ENCODE measurements around the gene CCDC134.
"Not testable (repeated sequence)": the region's sequence is repeated elsewhere in the genome, so short reads cannot be mapped to it uniquely, and the experiment has no call there.

CCDC134 gene

DNA sequence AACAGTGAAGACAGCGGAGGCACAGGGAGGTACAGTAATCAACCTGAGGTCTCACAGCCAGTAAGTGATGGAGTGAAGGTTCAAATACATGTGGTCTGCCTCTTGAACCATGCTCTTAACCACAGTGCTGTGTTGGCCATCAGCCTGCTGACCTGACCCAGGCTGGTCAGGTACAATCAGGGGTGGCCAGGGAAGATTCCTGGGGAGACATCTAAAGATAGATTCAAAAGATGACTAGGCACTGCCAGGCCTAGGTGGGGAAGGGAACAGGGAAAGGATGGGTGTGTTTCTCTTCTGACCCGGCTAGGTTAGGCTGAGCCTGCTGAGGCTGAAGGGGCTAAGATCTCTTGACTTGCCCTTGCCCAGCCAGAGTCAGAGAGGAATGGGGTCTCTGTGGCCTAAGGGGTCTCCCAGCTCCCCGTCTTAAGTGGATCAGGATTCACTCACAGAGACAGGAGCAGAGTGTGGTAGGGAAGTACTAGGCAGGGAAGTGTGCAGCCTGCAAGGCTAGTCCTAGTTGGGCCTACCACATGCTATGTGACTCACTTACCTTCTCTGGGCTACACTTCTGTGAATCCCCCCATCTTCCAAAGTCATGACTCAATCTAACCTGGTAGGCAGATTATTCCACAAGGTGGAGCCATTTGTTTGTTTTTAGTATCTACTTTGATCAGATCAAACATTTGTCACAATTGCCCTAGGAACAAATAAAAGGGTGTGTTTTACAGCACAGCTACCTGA lies 22.0 kb downstream of the CCDC134 start:
- no peak overlapping the region for H3K4me3 ChIP-seq (ENCODE audit: low read depth, low read length)

DNA sequence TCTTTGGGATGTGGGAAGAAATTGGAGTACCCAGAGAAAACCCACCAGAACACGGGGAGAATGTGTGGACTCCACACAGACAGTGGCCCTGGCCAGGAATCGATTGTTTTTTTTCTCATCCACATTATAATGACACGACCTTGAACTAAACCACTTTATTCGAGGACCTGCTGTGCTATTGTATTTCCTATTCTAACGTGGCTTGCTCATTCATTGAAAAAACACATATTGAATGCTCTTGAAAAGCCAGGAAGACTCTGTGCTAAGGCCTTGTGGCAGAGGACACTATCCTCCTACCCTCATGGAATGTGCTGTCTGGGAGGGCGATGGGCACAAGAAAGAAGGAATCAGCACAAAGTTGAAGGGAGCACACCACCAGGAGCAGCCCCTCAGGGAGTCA lies 23.3 kb downstream of the CCDC134 start:
- no peak overlapping the region for H3K4me3 ChIP-seq (ENCODE audit: low read depth, low read length)

GRCh38 chr22:41825376-41825775 lies 24.9 kb downstream of the CCDC134 start:
- no peak overlapping the region for H3K4me3 ChIP-seq (ENCODE audit: low read depth, low read length)

DNA sequence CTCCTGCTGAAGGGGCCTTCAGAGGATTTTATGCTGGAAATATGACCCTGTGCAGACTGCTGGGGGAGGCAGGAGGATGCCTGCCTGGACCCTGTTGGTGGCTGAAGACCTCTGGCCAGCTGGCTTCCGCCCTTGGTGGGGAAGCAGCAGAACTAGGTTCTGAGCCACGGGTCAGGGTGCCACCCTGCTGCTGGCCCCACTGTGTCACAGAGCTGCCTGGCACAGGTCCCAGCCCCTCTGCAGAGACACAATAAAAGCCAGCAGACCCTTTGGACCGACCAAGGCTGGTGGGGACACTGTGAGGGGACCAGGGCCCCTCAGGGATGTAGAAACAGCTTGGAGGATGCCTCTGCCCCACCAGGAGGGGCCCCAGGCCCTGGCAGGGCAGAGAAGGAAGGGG lies 25.5 kb downstream of the CCDC134 start:
- H3K4me3 ChIP-seq (ENCODE audit: low read depth, low read length): no peak overlapping the region

- no peak overlapping the region for H3K4me3 ChIP-seq (ENCODE audit: low read depth, low read length)
Measured at GRCh38 chr22:41826430-41827383, 26.2 kb downstream of the CCDC134 start.

- H3K4me3 ChIP-seq (ENCODE audit: low read depth, low read length): no peak overlapping the region
Measured at GRCh38 chr22:41827671-41828070, 27.2 kb downstream of the CCDC134 start.

- H3K4me3 ChIP-seq (ENCODE audit: low read depth, low read length): no peak overlapping the region
Measured at GRCh38 chr22:41828516-41828915, 28.0 kb downstream of the CCDC134 start.

DNA sequence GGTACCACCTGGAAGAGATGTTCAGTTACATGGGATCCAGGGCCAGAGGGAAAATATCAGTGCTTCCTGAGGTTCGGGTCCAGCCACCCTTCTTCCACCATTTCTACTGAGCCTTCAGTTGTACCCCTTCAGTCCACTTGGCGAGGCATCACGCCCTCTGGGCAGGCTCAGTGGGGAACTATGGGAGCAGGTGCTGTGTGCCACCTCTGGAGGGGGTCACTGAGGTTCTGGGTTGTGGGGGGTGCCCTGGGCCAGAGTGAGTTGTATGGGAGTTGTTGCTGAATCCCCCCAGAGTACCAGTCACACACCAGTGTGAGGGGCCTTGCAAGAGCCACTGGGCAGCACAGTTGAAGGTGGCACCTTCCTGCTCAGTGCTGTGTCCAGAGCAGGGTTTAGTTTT lies 29.7 kb downstream of the CCDC134 start:
- H3K4me3 ChIP-seq (ENCODE audit: low read depth, low read length): no peak overlapping the region

GRCh38 chr22:41831383-41831782 lies 30.9 kb downstream of the CCDC134 start:
- H3K4me3 ChIP-seq (ENCODE audit: low read depth, low read length): no peak overlapping the region

GRCh38 chr22:41831828-41832552 lies 31.5 kb downstream of the CCDC134 start:
- H3K4me3 ChIP-seq (ENCODE audit: low read depth, low read length): no peak overlapping the region

DNA sequence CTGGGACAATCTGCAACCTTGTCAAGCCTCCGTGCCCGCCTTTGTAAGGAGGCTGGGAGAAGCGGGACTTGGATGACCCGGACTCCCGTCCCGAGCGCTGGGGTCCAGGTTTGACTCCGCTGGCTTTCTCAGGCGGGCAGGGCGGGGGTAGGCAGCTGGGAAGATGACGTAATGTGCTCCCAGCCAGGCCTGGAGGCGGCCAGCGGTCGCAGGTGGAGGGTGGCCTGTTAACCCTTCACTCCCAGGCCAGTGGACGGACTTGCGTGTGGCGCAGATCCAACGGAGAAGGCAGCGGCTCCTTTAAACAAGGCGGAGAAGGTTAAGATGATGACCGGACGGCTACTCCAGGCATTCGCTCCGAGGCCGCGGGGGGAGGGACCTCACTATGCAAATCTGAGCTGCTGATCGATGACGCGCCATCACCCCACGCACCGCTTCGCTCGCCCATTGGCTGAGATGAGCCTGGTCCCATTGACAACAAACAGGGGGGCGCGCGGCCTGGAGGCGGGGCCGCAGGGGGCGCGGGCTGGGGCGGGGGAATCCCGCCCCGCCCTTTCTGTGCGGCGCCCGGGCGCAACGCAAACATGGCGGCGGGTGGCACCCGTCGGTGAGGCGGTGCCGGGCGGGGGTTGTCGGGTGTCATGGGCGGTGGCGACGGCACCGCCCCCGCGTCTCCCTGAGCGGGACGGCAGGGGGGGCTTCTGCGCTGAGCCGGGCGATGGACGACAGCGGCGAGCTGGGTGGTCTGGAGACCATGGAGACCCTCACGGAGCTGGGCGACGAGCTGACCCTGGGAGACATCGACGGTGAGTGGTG lies 32.3 kb downstream of the CCDC134 start, which contains the start of gene SREBF2:
TSS of gene SREBF2 (plus strand) at position 553 of the 816 bp plus-strand sequence. CDS start at position 719, 166 bp downstream.
- peak within 1 kb of the TSS; percentile 80 for H3K4me3 ChIP-seq (ENCODE audit: low read depth, low read length)

DNA sequence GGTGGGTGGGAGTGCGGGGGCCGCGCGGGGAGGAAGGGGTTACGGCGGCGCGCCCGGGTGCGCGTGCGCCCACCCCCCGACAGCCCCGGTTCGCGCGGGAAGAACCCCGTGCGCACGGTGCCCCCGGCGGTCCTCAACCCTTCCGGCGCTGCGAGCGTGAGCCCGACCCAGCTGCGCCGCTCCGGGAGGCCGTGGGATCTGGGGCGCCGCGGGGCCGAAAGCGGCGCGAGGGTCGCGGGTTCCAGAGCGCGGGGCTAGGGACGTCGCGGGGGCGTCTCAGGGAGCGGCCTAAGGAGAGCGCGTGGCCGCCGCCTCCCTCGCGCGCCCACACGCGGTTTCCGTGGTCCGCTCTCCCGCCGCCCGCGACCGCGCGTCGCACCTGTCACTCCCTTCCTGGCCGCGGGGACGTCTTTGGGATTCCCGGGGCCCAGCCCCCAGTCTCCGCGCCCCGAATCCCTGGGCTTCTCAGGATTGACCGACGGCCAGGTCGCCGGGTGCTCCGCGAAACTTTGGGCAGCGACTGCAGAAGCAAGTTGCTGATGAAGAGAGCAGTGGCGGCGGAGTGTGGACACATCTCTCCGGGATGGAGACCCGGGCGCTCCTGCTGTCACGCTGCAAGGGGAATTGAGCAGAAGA lies 33.0 kb downstream of the CCDC134 start:
- H3K4me3 ChIP-seq (ENCODE audit: low read depth, low read length): peak overlapping the region; percentile 80

DNA sequence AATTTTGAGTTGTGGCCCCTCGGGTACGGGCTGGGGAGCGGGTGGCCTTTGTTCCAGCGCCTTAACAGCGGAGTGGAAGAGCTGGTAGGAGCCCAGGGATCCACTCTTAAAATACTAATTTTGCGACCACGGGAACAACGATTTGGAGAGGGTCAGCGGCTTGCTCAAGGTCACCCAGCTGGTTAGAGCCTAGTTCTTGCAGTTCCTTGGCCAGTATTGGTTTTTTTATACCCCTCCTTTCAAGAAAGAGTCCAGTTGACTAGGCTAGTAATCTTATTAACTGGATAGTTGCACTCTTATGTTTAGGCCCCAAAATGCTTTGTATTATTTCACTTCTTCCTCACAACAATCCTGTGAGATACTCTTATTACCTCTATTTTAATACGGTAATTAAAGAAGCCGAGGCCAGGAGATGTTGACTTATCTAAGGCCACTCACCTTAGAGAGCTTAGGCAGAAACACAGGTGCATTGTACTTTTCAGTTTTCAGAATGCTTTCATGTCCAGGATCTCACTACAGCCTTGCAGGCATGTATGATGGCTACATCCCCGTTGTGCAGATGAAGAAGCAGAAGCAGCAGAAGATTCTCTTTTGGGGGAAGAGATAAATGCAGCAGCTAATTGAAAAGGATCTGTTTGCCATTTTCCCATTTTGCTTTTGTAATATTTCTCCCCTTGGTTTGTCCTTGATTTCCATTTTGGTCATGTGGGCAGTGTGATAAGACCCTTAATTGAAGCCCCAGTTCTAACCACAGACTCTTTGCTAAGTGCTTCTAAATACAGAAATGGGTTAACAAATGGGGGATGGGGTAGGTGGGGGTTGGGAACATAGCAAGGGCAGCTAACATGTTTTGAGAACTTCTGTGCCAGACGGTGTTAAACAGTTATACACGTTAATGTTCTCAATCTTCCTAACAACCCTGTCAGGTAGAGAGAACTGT lies 33.8 kb downstream of the CCDC134 start:
- H3K4me3 ChIP-seq (ENCODE audit: low read depth, low read length): peak overlapping the region; percentile 80

GRCh38 chr22:41835462-41835861 lies 35.0 kb downstream of the CCDC134 start:
- H3K4me3 ChIP-seq (ENCODE audit: low read depth, low read length): not testable (repeated sequence)

DNA sequence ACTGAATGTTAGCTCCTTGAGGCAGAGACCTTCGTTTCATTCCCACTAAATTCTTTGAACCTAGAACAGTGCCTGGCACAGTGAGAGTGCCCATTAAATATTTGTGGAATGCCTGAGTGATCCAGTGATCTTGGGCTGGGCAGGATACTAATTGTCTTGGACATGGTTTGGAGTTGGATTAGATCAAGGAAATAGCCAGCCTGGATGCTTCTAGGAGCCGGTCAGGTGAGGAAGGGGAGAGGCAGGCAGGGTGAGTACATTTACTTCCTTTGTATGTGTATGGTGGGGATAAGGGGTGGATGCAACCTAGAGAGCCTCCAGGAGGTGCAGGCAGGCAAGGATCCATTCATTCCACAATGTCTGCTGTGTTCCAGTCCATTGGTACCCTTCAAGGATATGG lies 36.1 kb downstream of the CCDC134 start:
- no peak overlapping the region for H3K4me3 ChIP-seq (ENCODE audit: low read depth, low read length)

DNA sequence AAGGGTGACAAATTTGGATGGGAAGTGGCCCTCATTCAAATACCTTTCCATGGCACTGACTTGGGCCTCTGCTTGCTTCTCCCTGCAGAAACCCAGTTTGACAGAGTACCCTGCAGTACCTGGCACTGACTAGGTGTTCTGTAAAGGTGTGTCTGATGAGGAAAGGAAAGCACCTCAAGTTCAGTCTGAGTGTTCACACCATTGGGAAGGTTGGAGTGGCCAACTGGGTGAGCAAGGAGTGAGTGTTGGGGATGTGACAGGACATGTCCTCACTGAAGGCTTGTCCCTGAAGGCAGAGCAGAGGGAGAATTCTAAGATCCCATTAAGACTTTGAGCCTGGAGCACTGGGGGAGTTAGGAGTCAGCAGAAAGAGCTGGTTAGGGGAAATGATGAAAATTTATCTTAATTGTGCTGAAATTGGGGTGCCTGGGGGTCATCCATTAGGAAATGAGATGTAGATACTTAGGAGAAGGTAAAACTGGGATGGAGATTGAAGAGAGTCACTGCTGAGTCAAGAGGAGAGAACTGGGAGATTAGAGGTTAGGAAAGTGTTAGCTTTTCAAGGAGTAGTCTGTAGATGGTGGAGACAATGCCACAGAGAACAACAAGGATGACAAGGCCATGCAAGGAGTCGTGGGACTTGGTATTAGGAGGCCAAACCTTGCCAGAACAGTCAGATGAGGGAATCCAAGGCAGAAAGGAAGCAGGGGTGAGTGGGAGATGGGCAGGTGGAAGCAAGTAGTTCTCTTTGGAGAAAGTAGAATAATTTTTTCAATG lies 38.6 kb downstream of the CCDC134 start:
- no peak overlapping the region for H3K4me3 ChIP-seq (ENCODE audit: low read depth, low read length)

GRCh38 chr22:41840216-41840615 lies 39.7 kb downstream of the CCDC134 start:
- no peak overlapping the region for H3K4me3 ChIP-seq (ENCODE audit: low read depth, low read length)

DNA sequence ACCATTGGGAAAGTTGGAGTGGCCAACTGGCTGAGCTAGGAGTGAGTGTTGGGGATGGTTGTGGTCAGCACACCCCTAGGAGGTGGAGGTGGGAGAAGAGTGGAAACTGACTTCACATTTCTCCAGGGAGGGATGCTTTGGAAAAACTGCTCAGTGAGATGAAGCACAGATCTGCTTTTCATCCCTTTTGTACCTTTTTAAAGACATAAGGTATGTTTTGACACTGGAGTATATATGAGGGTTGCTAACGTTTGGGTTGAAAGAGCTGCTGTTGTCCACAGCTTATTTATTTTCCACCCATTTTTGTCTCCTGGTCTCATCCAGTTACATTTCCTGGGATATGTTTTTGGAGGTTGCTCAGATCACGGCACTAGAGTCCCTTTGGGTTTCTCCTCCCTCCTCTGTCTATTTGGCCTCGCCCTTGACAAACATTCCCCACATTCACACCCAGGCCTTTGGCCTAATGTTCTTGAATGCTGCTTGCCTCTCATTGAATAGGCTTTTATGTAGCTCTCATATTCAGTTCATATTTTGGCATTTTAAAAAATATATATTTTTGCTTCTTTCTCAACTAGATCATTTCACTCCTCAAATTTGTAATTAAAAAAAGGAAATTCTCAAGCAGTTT lies 40.7 kb downstream of the CCDC134 start:
- H3K4me3 ChIP-seq (ENCODE audit: low read depth, low read length): no peak overlapping the region
